HG02852 (cell line): Measurements from ENCODE around the gene TUBA4A.
"Not testable (repeated sequence)": the region's sequence is repeated elsewhere in the genome, so short reads cannot be mapped to it uniquely, and the experiment has no call there.

Experiments
- ATAC-seq: cut with Tn5 transposase; IDR thresholded peaks from one replicate; pipeline ENCODE4 v1.9.1; 2021; ENCODE audit warnings: mild to moderate bottlenecking, moderate library complexity; ENCODE audit not compliant: unreplicated experiment

TUBA4A gene

GRCh38 chr2:219287116-219287440 is 33.4 kb upstream of the TUBA4A start:
- ATAC-seq = not testable (repeated sequence)

- ATAC-seq = no peak
Observed at GRCh38 chr2:219286436-219287115, 32.9 kb upstream of the TUBA4A start.

GRCh38 chr2:219285894-219286425 is 32.2 kb upstream of the TUBA4A start:
- no peak for ATAC-seq

- ATAC-seq = no peak
Observed at GRCh38 chr2:219285373-219285735, 31.6 kb upstream of the TUBA4A start.

GRCh38 chr2:219284501-219285372 is 31.0 kb upstream of the TUBA4A start:
- no peak for ATAC-seq

GRCh38 chr2:219282943-219283581 is 29.3 kb upstream of the TUBA4A start:
- ATAC-seq = no peak

GRCh38 chr2:219282375-219282774 is 28.7 kb upstream of the TUBA4A start:
- ATAC-seq = no peak

GRCh38 chr2:219281588-219281987 is 27.9 kb upstream of the TUBA4A start:
- ATAC-seq = no peak

- no peak for ATAC-seq
Observed at GRCh38 chr2:219280651-219281050, 26.9 kb upstream of the TUBA4A start.

GRCh38 chr2:219279916-219280516 is 26.3 kb upstream of the TUBA4A start:
- ATAC-seq = no peak

- ATAC-seq = peak; percentile 87
Observed at GRCh38 chr2:219279151-219279915, 25.6 kb upstream of the TUBA4A start, which contains the start of gene DNAJB2. Gene DNAJB2 (plus strand): TSS chr2:219279366. CDS start chr2:219279834, 468 bp downstream.

- no peak for ATAC-seq
Observed at GRCh38 chr2:219278655-219279150, 25.0 kb upstream of the TUBA4A start.

- ATAC-seq = no peak
Observed at GRCh38 chr2:219277703-219278654, 24.3 kb upstream of the TUBA4A start.

- ATAC-seq = no peak
Observed at GRCh38 chr2:219274361-219274921, 20.7 kb upstream of the TUBA4A start.

- ATAC-seq = no peak
Observed at GRCh38 chr2:219273937-219274336, 20.2 kb upstream of the TUBA4A start.

GRCh38 chr2:219272995-219273394 is 19.3 kb upstream of the TUBA4A start:
- no peak for ATAC-seq

- ATAC-seq = no peak
Observed at GRCh38 chr2:219272356-219272755, 18.6 kb upstream of the TUBA4A start.

GRCh38 chr2:219271021-219271420 is 17.3 kb upstream of the TUBA4A start:
- ATAC-seq = no peak

- no peak for ATAC-seq
Observed at GRCh38 chr2:219270055-219270372, 16.3 kb upstream of the TUBA4A start.
